ENCODE measurements around the gene RBFA.

Gene RBFA

DNA sequence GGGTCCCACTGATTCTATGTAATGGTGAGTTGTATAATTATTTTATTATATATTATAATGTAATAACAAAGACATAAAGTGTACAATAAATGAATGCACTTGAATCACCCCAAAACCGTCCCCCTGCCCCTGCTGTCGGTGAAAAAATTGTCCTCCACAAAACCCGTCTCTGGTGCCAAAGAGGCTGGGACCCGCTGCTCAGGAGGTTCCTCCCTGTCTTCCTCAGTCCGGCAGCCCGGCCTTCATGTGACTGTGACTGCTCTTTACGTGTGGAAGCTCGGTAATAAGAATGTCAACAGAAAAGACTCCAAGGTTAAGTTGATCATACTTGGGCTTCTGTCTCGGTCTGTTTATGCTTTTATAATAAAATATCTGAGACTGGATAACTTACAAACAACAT lies 42.1 kb downstream of the RBFA start:
- Histone ChIP-seq H3K9me3 (ENCODE audit: control insufficient read depth, insufficient read depth, low read depth, low read length) (no peaks in the 10 kb centered on the region), H3K27ac (ENCODE audit: extremely low read depth, low read depth, low read length) (no peak overlapping the region), H3K4me3 (ENCODE audit: low read depth, low read length) (no peak overlapping the region), H3K36me3 (ENCODE audit: control insufficient read depth in 2 of 2, insufficient read depth in 1 of 2, low read length in 2 of 2) (no peaks in the 10 kb centered on the region), H3K4me1 (ENCODE audit: control insufficient read depth, insufficient read depth, low read length) (no peaks in the 10 kb centered on the region)
- TF ChIP-seq GLIS2 (tag by site-specific recombination; IDR thresholded peaks at IDR 0.05) (no peak), ZBTB49 (tag by site-specific recombination; IDR thresholded peaks at IDR 0.05; ENCODE audit: low read depth) (no peak), ZNF449 (tag by site-specific recombination; IDR thresholded peaks at IDR 0.05) (no peak), PRDM4 (tag by site-specific recombination; IDR thresholded peaks at IDR 0.05) (no peak), ZEB2 (tag by site-specific recombination; IDR thresholded peaks at IDR 0.05) (no peak), ZNF23 (tag by site-specific recombination; IDR thresholded peaks at IDR 0.05; ENCODE audit: borderline replicate concordance) (no peak), ZBTB10 (tag by site-specific recombination; IDR thresholded peaks at IDR 0.05) (no peak), ZNF248 (tag by site-specific recombination; IDR thresholded peaks at IDR 0.05) (no peak), SP3 (tag by site-specific recombination; IDR thresholded peaks at IDR 0.05) (no peak), SETDB1 (IDR thresholded peaks at IDR 0.05; ENCODE audit: insufficient read length, low read length) (no peak), ZNF2 (tag by site-specific recombination; IDR thresholded peaks at IDR 0.05) (no peak), REPIN1 (tag by site-specific recombination; IDR thresholded peaks at IDR 0.05; ENCODE audit: low read depth) (no peak)
- TF ChIP-seq, protein P1, sequence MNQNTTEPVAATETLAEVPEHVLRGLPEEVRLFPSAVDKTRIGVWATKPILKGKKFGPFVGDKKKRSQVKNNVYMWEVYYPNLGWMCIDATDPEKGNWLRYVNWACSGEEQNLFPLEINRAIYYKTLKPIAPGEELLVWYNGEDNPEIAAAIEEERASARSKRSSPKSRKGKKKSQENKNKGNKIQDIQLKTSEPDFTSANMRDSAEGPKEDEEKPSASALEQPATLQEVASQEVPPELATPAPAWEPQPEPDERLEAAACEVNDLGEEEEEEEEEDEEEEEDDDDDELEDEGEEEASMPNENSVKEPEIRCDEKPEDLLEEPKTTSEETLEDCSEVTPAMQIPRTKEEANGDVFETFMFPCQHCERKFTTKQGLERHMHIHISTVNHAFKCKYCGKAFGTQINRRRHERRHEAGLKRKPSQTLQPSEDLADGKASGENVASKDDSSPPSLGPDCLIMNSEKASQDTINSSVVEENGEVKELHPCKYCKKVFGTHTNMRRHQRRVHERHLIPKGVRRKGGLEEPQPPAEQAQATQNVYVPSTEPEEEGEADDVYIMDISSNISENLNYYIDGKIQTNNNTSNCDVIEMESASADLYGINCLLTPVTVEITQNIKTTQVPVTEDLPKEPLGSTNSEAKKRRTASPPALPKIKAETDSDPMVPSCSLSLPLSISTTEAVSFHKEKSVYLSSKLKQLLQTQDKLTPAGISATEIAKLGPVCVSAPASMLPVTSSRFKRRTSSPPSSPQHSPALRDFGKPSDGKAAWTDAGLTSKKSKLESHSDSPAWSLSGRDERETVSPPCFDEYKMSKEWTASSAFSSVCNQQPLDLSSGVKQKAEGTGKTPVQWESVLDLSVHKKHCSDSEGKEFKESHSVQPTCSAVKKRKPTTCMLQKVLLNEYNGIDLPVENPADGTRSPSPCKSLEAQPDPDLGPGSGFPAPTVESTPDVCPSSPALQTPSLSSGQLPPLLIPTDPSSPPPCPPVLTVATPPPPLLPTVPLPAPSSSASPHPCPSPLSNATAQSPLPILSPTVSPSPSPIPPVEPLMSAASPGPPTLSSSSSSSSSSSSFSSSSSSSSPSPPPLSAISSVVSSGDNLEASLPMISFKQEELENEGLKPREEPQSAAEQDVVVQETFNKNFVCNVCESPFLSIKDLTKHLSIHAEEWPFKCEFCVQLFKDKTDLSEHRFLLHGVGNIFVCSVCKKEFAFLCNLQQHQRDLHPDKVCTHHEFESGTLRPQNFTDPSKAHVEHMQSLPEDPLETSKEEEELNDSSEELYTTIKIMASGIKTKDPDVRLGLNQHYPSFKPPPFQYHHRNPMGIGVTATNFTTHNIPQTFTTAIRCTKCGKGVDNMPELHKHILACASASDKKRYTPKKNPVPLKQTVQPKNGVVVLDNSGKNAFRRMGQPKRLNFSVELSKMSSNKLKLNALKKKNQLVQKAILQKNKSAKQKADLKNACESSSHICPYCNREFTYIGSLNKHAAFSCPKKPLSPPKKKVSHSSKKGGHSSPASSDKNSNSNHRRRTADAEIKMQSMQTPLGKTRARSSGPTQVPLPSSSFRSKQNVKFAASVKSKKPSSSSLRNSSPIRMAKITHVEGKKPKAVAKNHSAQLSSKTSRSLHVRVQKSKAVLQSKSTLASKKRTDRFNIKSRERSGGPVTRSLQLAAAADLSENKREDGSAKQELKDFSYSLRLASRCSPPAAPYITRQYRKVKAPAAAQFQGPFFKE (tag by site-specific recombination; IDR thresholded peaks at IDR 0.05; ENCODE audit: borderline replicate concordance) = no peak
- TF ChIP-seq, protein P2, sequence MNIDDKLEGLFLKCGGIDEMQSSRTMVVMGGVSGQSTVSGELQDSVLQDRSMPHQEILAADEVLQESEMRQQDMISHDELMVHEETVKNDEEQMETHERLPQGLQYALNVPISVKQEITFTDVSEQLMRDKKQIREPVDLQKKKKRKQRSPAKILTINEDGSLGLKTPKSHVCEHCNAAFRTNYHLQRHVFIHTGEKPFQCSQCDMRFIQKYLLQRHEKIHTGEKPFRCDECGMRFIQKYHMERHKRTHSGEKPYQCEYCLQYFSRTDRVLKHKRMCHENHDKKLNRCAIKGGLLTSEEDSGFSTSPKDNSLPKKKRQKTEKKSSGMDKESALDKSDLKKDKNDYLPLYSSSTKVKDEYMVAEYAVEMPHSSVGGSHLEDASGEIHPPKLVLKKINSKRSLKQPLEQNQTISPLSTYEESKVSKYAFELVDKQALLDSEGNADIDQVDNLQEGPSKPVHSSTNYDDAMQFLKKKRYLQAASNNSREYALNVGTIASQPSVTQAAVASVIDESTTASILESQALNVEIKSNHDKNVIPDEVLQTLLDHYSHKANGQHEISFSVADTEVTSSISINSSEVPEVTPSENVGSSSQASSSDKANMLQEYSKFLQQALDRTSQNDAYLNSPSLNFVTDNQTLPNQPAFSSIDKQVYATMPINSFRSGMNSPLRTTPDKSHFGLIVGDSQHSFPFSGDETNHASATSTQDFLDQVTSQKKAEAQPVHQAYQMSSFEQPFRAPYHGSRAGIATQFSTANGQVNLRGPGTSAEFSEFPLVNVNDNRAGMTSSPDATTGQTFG (tag by site-specific recombination; IDR thresholded peaks at IDR 0.05; ENCODE audit: borderline replicate concordance) = no peak
- TF ChIP-seq, protein P3, sequence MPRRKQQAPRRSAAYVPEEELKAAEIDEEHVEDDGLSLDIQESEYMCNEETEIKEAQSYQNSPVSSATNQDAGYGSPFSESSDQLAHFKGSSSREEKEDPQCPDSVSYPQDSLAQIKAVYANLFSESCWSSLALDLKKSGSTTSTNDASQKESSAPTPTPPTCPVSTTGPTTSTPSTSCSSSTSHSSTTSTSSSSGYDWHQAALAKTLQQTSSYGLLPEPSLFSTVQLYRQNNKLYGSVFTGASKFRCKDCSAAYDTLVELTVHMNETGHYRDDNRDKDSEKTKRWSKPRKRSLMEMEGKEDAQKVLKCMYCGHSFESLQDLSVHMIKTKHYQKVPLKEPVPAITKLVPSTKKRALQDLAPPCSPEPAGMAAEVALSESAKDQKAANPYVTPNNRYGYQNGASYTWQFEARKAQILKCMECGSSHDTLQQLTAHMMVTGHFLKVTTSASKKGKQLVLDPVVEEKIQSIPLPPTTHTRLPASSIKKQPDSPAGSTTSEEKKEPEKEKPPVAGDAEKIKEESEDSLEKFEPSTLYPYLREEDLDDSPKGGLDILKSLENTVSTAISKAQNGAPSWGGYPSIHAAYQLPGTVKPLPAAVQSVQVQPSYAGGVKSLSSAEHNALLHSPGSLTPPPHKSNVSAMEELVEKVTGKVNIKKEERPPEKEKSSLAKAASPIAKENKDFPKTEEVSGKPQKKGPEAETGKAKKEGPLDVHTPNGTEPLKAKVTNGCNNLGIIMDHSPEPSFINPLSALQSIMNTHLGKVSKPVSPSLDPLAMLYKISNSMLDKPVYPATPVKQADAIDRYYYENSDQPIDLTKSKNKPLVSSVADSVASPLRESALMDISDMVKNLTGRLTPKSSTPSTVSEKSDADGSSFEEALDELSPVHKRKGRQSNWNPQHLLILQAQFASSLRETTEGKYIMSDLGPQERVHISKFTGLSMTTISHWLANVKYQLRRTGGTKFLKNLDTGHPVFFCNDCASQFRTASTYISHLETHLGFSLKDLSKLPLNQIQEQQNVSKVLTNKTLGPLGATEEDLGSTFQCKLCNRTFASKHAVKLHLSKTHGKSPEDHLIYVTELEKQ (tag by site-specific recombination; IDR thresholded peaks at IDR 0.05; ENCODE audit: borderline replicate concordance) = no peak
- CTCF ChIA-PET = no interaction called here
- POLR2A ChIA-PET = no interaction called here
